NOMO-1 treated with dmso at 0.1 percent for 144 hours (cell line): ENCODE results near the gene ITGAE.
"Not testable (repeated sequence)": the region's sequence is repeated elsewhere in the genome, so short reads cannot be mapped to it uniquely, and the experiment has no call there.

ENCODE experiments used
- DNase-seq: peaks from one replicate; lab custom pipeline; 2025; ENCODE audit not compliant: unreplicated experiment; lab: John Stamatoyannopoulos, UW

Gene ITGAE

DNA sequence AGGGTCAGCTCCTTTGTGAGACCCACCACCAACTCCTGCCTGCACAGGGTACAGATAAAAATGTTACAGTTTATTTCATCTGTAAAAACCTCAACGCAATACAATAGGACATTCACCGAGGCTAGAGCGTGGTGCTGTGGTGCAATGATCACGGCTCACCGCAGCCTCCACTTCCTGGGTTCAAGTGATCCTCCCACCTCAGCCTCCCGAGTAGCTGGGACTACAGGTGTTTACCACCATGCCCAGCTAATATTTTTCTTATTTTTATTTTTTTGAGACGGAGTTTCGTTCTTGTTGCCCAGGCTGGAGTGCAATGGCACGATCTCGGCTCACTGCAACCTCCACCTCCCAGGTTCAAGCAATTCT is 66.1 kb downstream of the ITGAE start:
- not testable (repeated sequence) for DNase-seq

DNA sequence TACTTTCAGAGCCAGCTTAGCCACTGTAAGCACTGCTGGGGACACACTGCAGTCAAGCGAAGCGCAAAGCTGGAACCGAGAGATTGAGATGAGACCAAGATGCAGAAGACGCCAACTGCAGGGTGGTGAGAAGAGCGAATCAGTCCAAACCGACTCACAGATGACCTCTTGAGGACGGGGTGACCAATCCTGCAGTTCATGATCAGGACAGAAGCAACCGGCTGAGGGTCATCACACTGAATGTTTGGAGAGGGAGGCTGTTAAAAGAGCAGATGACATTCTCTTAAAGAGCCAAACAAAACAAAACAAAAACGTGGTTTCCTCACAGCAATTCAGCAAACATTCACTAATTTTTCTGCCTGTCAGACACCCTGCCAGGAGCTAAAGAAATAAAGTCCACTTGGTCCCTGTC is 68.8 kb downstream of the ITGAE start:
- no peak for DNase-seq

DNA sequence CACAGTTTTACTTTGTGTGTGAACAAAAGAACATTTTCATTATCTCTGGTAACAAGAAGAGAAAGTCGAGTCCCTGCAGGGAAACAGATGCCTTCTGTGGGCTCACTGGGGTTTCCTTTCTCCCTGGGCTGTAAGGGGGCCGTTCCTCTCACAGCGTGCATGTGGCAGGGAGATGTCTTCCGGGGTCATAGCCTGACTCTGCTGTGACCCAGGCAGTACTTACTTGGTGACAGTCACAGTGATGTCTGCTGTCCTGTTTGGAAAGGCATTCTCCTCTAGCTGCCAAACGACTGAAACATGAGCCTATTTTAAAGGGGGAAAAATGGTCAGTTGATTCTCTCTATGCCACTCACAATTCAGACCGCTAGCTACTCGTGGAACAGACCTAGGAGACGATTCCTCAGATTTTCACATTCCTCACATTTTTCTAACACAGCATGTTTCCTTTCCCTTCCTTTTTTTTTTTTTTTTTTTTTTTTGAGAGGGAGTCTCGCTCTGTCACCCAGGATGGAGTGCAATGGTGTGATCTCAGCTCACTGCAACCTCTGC is 70.0 kb downstream of the ITGAE start:
- DNase-seq: no peak

DNA sequence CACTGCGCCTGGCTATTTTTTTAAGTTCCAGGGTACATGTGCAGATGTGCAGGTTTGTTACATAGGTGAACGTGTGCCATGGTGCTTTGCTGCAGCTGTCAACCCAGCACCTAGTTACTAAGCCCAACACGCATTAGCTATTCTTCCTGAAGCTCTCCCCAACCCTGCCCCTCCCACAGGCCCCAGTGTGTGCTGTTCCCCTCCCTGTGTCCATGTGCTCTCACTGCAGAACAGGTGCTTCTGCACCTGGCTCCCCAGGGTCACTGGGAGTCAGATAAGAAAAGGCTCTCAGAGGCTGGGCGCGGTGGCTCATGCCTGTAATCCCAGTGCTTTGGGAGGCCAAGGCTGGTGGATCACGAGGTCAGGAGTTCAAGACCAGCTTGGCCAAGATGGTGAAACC is 71.1 kb downstream of the ITGAE start:
- DNase-seq: no peak

DNA sequence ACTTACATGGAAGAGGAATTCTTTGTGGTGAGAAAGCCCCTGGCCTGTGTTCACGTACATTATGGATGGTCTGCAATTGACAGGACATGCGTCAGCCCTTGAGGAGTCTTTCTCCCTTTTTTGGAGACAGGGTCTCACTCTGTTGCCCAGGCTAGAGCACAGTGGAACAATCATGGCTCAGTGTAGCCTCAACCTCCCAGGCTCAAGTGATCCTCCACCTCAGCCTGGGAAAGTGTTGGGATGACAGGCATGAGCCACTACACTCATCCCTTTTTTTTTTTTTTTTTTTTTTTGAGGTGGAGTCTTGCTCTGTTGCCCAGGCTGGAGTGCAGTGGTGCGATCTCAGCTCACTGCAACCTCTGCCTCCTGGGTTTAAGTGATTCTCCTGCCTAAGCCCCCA is 72.9 kb downstream of the ITGAE start:
- DNase-seq: not testable (repeated sequence)

DNA sequence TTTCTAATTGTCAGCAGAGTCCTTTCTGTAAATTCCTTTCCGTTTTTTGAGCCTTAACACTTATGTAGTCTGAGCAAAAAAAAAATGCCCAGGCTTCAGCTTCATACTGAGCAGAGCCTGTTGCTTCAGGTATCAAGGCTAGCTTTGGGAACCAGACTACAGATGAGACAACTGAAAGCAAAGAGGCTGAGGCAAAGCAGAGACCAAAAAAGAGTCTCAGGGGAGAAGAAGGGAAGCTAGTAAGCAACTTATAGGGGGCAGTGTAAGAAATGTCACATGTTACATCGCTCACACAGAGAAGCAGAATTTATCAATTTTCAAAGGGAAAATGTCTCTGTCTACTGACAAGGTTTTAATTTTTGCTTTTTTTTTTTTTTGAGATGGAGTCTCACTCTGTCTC is 73.9 kb downstream of the ITGAE start:
- no peak for DNase-seq

DNA sequence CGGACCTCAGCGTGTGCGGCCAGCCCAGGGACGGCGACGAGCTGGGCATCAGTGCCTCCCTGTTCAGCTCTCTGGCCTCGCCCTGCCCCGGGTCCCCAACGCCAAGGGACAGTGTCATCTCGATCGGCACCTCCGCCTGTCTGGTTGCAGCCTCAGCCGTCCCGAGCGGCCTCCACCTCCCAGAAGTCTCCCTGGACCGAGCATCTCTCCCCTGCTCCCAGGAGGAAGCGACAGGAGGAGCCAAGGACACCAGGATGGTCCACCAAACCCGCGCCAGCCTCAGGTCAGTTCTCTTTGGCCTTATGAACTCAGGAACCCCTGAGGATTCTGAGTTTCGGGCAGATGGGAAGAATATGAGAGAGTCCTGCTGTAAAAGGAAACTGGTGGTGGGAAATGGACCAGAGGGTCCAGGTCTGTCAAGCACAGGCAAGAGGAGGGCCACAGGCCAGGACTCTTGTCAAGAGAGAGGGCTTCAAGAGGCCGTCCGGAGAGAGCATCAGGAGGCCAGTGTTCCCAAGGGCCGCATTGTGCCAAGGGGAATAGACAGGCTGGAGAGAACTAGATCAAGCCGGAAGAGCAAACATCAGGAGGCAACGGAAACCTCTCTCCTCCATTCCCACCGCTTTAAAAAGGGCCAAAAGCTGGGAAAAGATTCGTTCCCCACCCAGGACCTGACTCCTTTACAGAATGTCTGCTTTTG is 76.5 kb downstream of the ITGAE start:
- DNase-seq: no peak

DNA sequence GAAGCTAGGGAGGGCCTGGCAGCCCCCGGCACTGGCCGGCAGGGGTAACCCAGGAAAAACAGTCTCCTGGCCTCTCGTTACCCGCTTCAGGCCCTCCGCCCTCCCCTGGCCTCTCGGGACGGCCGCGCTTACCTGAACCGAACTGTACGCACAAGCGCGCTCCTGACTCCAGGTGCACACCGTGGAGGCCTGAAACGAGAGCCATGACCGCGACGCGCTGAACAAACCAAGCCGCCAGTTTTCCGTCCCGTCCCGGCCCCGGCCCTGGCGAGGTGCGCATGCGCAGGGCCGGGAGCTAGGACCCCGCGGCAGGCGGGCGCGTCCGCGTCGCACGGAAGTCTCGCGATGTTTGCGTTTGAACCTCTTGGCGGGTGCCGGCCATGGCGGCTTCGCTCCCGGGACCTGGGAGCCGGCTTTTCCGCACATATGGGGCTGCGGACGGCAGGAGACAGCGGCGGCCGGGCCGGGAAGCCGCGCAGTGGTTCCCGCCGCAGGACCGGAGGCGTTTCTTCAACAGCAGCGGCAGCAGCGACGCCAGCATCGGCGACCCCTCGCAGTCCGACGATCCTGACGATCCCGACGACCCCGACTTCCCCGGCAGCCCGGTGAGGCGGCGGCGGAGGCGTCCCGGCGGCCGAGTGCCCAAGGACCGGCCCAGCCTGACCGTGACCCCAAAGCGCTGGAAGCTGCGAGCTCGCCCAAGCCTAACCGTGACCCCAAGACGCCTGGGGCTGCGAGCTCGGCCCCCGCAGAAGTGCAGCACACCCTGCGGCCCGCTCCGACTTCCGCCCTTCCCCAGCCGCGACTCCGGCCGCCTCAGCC is 77.2 kb downstream of the ITGAE start, which contains the start of gene HASPIN:
Gene HASPIN, plus strand, starts transcription at position 348 of the 822 bp plus-strand sequence. Its CDS starts 33 bp downstream, at position 381.
- peak; percentile 87 for DNase-seq

DNA sequence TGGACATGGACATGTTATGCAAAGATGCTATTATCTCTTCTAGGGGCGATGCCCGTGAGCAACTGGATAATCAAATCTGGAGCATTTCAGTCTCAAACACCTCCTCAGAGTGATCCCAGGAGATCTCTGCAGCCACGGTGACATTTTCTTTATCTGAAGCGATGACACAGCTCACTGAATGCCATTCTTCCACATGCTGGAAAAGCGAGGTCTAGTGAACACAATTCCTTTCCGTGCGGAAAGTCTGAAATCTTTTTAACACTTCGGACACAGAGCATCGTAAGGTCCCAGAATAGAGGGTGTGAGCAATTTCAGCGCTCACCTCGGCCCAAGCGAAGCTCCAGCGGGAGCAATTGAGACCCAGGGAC is 77.8 kb downstream of the ITGAE start:
- DNase-seq: no peak

DNA sequence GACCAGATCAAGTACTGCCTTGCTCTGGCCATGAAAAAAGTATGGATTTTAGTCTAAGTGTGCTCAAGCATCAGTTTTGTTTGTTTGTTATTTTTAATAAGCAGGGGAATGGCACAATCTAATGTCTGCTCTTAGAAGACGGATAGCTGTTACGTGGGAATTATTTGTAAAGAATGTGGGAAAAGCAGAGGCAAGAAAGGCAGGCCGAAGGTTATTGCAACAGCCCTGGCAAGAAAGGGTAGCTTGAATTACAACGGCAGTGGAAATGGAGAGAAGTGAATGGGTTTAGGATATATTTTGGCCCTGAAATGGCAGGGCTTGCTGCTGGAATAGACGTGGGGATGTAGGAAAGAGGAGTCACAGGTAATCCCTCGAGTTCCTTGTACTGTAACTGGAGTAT is 78.3 kb downstream of the ITGAE start:
- no peak for DNase-seq

DNA sequence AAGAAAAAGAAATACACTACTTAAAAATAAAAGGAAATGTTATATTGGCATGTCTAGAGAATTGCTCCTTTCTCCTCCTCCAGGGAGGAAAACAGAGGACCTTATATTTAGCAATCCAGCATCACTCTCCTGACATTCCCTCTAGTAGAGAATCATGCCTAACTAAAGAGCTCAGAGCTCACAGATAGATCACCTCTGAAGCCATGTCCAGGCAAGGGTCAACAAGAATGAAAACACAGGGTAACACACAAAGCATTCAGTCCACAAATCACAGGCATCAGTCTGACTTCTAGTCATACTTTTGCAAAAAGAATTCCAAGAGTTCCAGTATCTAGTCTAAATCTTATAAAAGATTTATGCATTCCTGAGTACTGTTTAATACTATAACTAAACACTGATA is 81.7 kb downstream of the ITGAE start:
- no peak for DNase-seq

DNA sequence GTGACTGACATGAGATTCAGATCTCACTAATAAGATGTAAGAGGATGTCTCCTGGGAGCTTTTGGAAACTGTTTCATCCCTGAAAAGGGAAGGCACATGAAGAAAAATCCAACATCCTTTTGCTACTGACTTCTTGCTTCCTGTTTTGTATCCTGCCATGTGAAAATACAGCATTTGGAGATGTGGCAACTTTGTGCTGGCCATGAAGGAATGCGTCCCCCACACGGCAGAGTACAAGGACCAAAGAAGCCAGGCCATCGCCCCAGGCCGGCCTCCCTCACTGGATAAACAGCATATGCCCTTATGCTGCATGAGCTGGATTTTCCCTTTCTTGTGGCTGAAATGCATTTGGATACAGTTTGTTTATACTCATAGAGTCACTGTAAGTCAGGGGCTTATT is 82.8 kb downstream of the ITGAE start:
- DNase-seq: no peak

DNA sequence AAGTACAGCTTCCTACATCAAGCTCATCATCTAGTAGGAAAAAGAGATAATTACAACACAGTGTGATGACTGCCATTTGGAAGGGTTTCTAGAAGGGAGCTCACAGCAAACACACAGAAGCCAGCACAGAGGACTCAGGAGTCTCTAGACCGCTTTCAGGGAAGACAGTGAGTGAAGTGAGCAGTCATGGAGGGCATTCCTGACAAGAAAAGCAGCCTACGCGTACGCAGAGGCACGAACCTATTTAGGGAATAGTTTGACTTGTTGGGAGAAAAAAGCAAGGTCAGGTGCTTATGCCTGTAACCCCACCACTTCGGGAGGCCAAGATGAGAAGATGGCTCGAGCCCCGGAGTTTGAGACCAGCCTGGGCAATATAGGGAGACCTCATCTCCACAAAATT is 85.7 kb downstream of the ITGAE start:
- DNase-seq: no peak

DNA sequence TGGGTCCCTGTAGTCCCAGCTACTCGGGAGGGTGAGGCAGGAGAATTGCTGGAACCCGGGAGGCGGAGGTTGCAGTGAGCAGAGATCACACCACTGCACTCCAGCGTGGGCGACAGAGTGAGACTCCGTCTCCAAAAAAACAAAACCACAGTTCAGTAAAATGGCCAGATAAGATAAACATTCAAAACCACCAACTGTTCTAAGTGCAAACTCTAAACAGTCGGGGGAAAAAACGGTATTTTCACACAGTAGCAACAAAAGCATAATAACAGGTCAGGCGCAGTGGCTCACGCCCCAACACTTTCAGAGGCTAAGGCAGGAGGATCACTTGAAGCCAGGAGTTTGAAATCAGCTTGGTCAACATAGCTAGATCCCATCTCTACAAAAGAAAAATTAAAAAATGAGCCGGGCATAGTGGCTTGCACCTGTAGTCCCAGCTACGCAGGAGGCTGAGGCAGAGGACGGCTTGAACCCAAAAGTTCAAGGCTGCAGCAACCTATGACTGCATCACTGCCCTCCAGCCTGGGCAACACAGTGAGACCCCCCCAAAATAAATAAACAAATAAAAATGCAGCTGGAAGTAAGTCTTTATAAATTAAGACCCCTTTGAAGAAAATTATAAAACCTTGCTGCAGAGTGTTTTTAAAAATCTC is 88.1 kb downstream of the ITGAE start:
- no peak for DNase-seq

DNA sequence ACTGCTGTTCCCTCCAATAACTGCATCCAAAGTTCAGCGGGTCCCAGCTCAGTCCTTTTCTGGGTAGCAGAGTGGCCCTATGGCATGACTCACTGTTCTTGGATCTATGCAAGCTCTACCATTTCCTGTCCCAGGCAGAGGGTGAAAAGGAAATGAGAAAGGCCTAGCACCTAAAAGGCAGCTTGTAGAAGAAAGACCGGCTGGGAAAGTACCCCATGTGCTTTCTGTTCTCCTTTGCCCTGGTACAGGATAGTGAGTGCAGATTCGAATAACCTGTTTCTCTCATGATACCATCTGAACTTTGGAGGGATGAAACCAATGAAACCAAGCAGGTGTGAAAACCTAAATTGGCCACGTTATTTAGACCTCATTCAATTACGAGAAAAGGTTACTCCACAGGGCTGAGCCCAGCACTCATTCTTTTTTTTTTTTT is 90.0 kb downstream of the ITGAE start:
- DNase-seq: peak; percentile 82

DNA sequence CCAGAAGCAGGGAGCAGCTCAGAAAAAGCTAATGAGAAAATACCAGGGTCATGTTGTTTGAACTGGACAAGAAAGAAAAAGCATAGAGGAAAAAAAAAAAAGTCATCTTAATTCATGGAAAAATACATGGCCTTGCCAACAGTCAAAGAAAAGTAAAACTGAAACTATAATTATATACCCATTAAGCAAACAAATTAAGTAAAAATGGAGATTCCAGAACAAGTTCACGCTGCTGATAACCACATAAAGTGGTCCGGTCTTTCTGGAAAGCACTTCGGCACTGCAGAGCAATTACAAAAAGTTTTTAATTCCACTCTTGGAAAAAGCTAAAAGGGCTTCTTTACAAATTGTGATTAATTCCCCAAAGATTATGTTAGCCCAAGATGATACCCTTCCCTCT is 92.6 kb downstream of the ITGAE start:
- DNase-seq: no peak

DNA sequence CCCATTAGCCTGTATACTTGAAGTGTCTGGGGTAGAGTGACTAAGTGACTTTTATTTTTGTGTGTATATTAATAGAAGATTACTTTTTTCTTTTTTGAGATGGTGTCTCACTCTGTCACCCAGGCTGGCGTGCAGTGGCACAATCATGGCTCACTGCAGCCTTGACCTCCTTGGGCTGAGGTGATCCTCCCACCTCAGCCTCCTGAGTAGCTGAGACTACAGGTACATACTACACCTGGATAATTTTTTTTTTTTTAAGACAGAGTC is 95.3 kb downstream of the ITGAE start:
- DNase-seq: not testable (repeated sequence)

DNA sequence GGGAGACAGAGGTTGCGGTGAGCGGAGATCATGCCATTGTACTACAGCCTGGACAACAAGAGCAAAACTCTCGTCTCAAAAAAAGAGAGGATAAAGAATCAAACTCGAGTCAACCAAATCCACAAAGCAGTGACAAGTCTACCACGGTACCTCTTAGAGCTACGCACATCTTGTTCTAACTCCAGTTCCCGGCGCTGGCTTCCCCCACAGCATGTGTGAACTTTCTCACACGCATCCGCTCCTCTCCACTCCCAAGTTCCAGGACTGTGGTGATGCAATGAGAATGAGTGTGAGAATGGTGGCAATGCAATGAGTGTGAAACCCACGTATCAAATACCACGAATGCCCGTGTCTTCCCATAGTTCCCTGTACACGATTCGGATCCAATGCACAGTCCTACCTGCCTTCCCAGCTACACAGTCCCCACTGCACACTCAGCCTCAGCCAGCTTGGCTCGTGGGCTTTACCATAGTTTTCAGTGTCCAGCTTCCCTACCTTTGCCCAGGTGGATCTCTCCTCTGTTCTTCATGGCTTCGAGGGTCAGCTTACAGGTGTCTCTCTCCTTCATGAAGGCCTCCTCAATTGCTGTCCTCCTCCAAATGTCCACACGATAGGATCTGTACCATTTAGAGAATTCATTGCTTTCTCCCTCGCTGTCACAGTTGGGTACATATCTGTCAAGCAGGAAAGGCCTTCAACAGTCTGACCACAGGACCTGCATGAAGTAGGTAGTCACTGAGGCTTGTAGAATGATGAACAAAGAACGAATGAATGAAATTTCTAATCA is 95.9 kb downstream of the ITGAE start:
- no peak for DNase-seq

DNA sequence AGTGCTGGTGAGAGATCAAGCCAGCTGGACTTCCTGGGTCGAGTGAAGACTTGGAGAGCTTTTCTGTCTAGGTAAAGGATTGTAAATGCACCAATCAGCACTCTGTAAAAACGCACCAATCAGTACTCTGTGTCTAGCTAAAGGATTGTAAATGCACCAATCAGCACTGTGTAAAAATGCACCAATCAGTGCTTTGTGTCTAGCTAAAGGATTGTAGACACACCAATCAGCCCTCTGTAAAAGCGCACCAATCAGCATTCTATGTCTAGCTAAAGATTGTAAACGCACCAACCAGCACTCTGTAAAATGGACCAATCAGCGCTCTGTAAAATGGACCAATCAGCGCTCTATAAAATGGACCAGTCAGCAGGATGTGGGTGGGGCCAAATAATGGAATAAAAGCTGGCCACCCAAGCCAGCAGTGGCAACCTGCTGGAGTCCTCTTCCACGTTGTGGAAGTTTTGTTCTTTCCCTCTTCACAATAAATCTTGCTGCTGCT is 98.9 kb downstream of the ITGAE start:
- not testable (repeated sequence) for DNase-seq

DNA sequence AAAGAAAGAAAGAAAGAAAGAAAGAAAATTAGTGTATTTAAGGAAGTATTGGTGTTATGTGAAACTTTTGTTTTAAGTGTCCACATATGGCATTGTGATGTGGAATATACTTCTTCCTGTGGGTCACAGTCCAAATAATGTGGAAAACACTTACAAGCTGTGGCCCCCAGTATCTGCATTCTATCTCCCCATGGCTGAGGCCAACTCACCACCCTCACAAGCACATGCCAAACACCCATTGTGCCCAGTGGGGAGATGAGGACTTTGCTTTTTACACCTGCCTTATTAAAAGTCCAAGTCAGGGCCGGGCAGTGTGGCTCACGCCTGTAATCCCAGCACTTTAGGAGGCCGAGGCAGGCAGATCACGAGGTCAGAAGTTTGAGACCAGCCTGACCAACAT is 101.0 kb downstream of the ITGAE start:
- DNase-seq: no peak

DNA sequence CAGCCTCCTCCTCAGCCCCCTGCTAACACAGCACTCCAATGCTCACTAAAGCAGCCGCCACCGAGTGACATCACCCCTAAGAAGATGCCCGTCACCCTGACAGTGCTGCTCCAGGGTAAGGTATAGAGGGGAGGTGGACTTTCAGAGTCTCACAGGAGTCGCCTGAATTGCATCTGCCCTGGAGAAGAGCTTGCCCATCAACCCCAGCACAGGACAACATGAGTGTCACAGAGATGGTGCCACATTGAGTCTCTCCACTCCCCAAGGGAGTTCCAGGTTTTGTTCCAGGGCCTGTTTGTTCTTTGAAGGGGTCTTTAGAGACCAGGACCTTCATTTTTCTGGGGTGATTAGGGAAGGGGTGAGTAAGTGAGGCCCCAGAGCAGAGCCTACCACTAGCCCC is 102.8 kb downstream of the ITGAE start:
- no peak for DNase-seq
